BJ (cell line): ENCODE data around the gene SIK2. TPM values are rescaled to one million over a fixed set of nuclear protein-coding genes. Genes with fewer than 3 reads are reported as not detected.

Experiments
- CTCF ChIA-PET: fragments of 350-600 bp; formaldehyde crosslinking; extraction: SDS; loops from one replicate; lab custom pipeline; 2021; ENCODE audit warnings: antibody characterized with exemption, inconsistent platforms; lab: Yijun Ruan, JAX
- POLR2A ChIA-PET: fragments of 300-600 bp; sonication (Branson Sonifier 250); formaldehyde crosslinking; extraction: SDS; loops from one replicate; lab custom pipeline; 2021; ENCODE audit warnings: antibody characterized with exemption; lab: Charles Lee
- DNase-seq: peaks from one replicate; pipeline ENCODE4 v3.0.0-alpha.2; 2011; ENCODE audit warnings: low read depth
- H3K27me3 ChIP-seq: 2 replicates; pipeline ENCODE4 v1.6.0; 2011; ENCODE audit warnings: low read length; ENCODE audit not compliant: control insufficient read depth, insufficient read depth
- H3K36me3 ChIP-seq: 2 replicates; pipeline ENCODE4 v1.5.1; 2011; ENCODE audit warnings: low read length; ENCODE audit not compliant: control insufficient read depth, insufficient read depth
- H3K4me3 ChIP-seq: 2 replicates; pipeline ENCODE4 v1.5.1; 2011; ENCODE audit warnings: low read depth, mild to moderate bottlenecking, control low read depth, low read length
- CTCF ChIP-seq: IDR thresholded peaks from 2 replicates; pipeline ENCODE4 v1.5.1; 2011; ENCODE audit warnings: low read depth, mild to moderate bottlenecking, control low read depth, inconsistent platforms, low read length, moderate library complexity; ENCODE audit not compliant: insufficient read depth
- polyA plus RNA-seq: library from polyadenylated mRNA; depleted of rRNA; stranded (reverse); fragments of >200 nt; gene quantifications from 2 replicates; pipeline ENCODE4 v1.2.3, GENCODE V29; 2011

Gene SIK2
- polyA plus RNA-seq, 1 experiment = 24.2 TPM

GRCh38 chr11:111693224-111693937 is 91.1 kb downstream of the SIK2 start:
- CTCF ChIA-PET = interaction anchor here (0.6 to 0.8 kb wide), 2 partner anchors 24 to 80 kb away, joined by 3 read pairs; no protein-coding TSS in a partner anchor
- TF ChIP-seq CTCF = no peak
- POLR2A ChIA-PET = no interaction called here
- Histone ChIP-seq H3K36me3 (no peaks in the 10 kb centered on the region; the same call in none of the 2 replicates), H3K27me3 (no peaks in the 10 kb centered on the region), H3K4me3 (no peak overlapping the region)
- DNase-seq = no peak

- no peak for DNase-seq
- H3K27me3 ChIP-seq = no peaks in the 10 kb centered on the region
- TF ChIP-seq CTCF = no peak
- no peaks in the 10 kb centered on the region; the same call in 1 of the 2 replicates for H3K36me3 ChIP-seq
- no peak overlapping the region for H3K4me3 ChIP-seq
- ChIA-PET CTCF (interaction anchor here (0.8 to 2.2 kb wide), 2 partner anchors 9 to 14 kb away, joined by 3 to 8 read pairs; no protein-coding TSS in a partner anchor), POLR2A (no interaction called here)
These were observed 92.6 kb downstream of the SIK2 start for GRCh38 chr11:111694851-111695250.

- Histone ChIP-seq H3K27me3 (no peaks in the 10 kb centered on the region), H3K36me3 (no peaks in the 10 kb centered on the region; the same call in 1 of the 2 replicates), H3K4me3 (no peak overlapping the region)
- ChIA-PET CTCF (interaction anchor here (0.8 to 1.1 kb wide), 2 partner anchors 92 to 94 kb away, joined by 3 read pairs; no protein-coding TSS in a partner anchor), POLR2A (no interaction called here)
- TF ChIP-seq CTCF = no peak
- DNase-seq = no peak
These were observed 94.3 kb downstream of the SIK2 start for GRCh38 chr11:111696556-111696955.

- DNase-seq = no peak
- Histone ChIP-seq H3K36me3 (no peaks in the 10 kb centered on the region; the same call in 1 of the 2 replicates), H3K27me3 (no peaks in the 10 kb centered on the region), H3K4me3 (no peak overlapping the region)
- TF ChIP-seq CTCF = no peak
- ChIA-PET CTCF (no interaction called here), POLR2A (interaction anchor here (0.6 kb wide), 1 partner anchor 31 kb away, joined by 3 read pairs; no protein-coding TSS in a partner anchor)
These were observed 95.7 kb downstream of the SIK2 start for GRCh38 chr11:111697933-111698371.

GRCh38 chr11:111698852-111699559 is 96.8 kb downstream of the SIK2 start:
- CTCF ChIA-PET = interaction anchor here (0.9 to 1.2 kb wide), 3 partner anchors 15 to 95 kb away, joined by 3 to 6 read pairs (median 4); no protein-coding TSS in a partner anchor

More at GRCh38 chr11:111698852-111699559, 96.8 kb downstream of the SIK2 start:
- Histone ChIP-seq H3K4me3 (no peak overlapping the region), H3K36me3 (peaks cover 2% of the 10 kb centered on the region; the same call in 1 of the 2 replicates), H3K27me3 (no peaks in the 10 kb centered on the region)
- POLR2A ChIA-PET = no interaction called here
- no peak for TF ChIP-seq CTCF
- DNase-seq = no peak
